Stimulated activated naive CD8-positive, alpha-beta T cell treated with anti-CD3 and anti-CD28 coated beads, Interleukin-15, Interleukin-2, amounts not matched to agents 100 ng/mL and 50 ng/mL, for 24 hours (primary cell): Measurements from ENCODE around the gene BCR.
A peak's percentile ranks its signal among the peaks of the same experiment; 100 is the strongest.
"Not testable (repeated sequence)": the region's sequence is repeated elsewhere in the genome, so short reads cannot be mapped to it uniquely, and the experiment has no call there.

Source experiments
- H3K27ac Mint-ChIP-seq: one replicate; pipeline ENCODE4 v1.8.0; 2021; ENCODE audit warnings: mild to moderate bottlenecking, mixed read lengths
- H3K27me3 Mint-ChIP-seq: one replicate; pipeline ENCODE4 v1.8.0; 2021; ENCODE audit warnings: mixed read lengths
- H3K36me3 Mint-ChIP-seq: one replicate; pipeline ENCODE4 v1.8.0; 2021; ENCODE audit warnings: low read depth, mixed read lengths
- H3K4me1 Mint-ChIP-seq: one replicate; pipeline ENCODE4 v1.8.0; 2021; ENCODE audit warnings: low read depth, mixed read lengths
- H3K4me3 Mint-ChIP-seq: one replicate; pipeline ENCODE4 v1.8.0; 2021; ENCODE audit warnings: mild to moderate bottlenecking, mixed read lengths
- H3K9me3 Mint-ChIP-seq: one replicate; pipeline ENCODE4 v1.8.0; 2021; ENCODE audit warnings: mixed read lengths

The BCR gene

GRCh38 chr22:23180301-23180892, at the start of gene BCR:
Gene BCR (plus strand): TSS chr22:23180509. CDS start chr22:23180961, 452 bp downstream.
- Mint-ChIP-seq H3K9me3 (no peaks in the 10 kb centered on the region), H3K4me1 (peaks cover 58% of the 10 kb centered on the region), H3K27me3 (no peaks in the 10 kb centered on the region), H3K36me3 (peaks cover 13% of the 10 kb centered on the region), H3K4me3 (peak within 1 kb of the TSS; percentile 91), H3K27ac (peak within 1 kb of the TSS; percentile 92)

- no peaks in the 10 kb centered on the region for H3K9me3 Mint-ChIP-seq
- no peaks in the 10 kb centered on the region for H3K4me1 Mint-ChIP-seq
- no peaks in the 10 kb centered on the region for H3K27me3 Mint-ChIP-seq
- H3K4me3 Mint-ChIP-seq: no peak overlapping the region
- no peak overlapping the region for H3K27ac Mint-ChIP-seq
- no peaks in the 10 kb centered on the region for H3K36me3 Mint-ChIP-seq
Observed at GRCh38 chr22:23130697-23131096, 49.6 kb upstream of the BCR start.

- H3K27ac Mint-ChIP-seq: no peak overlapping the region
- H3K4me1 Mint-ChIP-seq: peaks cover 10% of the 10 kb centered on the region
- no peaks in the 10 kb centered on the region for H3K27me3 Mint-ChIP-seq
- H3K4me3 Mint-ChIP-seq: no peak overlapping the region
- H3K9me3 Mint-ChIP-seq: no peaks in the 10 kb centered on the region
- H3K36me3 Mint-ChIP-seq: no peaks in the 10 kb centered on the region
Observed at GRCh38 chr22:23131931-23132330, 48.4 kb upstream of the BCR start.

- H3K36me3 Mint-ChIP-seq: no peaks in the 10 kb centered on the region
- no peak overlapping the region for H3K4me3 Mint-ChIP-seq
- no peaks in the 10 kb centered on the region for H3K9me3 Mint-ChIP-seq
- H3K27ac Mint-ChIP-seq: no peak overlapping the region
- no peaks in the 10 kb centered on the region for H3K27me3 Mint-ChIP-seq
- peaks cover 16% of the 10 kb centered on the region for H3K4me1 Mint-ChIP-seq
Observed at GRCh38 chr22:23132376-23133091, 47.8 kb upstream of the BCR start.

- Mint-ChIP-seq H3K4me3 (no peak overlapping the region), H3K36me3 (no peaks in the 10 kb centered on the region), H3K4me1 (peaks cover 30% of the 10 kb centered on the region), H3K9me3 (no peaks in the 10 kb centered on the region), H3K27ac (no peak overlapping the region), H3K27me3 (no peaks in the 10 kb centered on the region)
Observed at GRCh38 chr22:23133922-23134321, 46.4 kb upstream of the BCR start.

- Mint-ChIP-seq H3K4me3 (peak overlapping the region; percentile 19), H3K27ac (peak overlapping the region; percentile 86), H3K4me1 (peaks cover 52% of the 10 kb centered on the region)
- H3K27me3 Mint-ChIP-seq, H3K9me3 Mint-ChIP-seq, H3K36me3 Mint-ChIP-seq: not testable (repeated sequence)
Observed at GRCh38 chr22:23136991-23137390, 43.3 kb upstream of the BCR start.

GRCh38 chr22:23137468-23137867, 42.8 kb upstream of the BCR start:
- Mint-ChIP-seq H3K4me3 (peak overlapping the region; percentile 19), H3K4me1 (peaks cover 57% of the 10 kb centered on the region), H3K27me3 (no peaks in the 10 kb centered on the region), H3K9me3 (no peaks in the 10 kb centered on the region), H3K36me3 (no peaks in the 10 kb centered on the region), H3K27ac (peak overlapping the region; percentile 86)

GRCh38 chr22:23137905-23138561, 42.3 kb upstream of the BCR start:
- H3K9me3 Mint-ChIP-seq: no peaks in the 10 kb centered on the region
- H3K36me3 Mint-ChIP-seq: no peaks in the 10 kb centered on the region
- H3K4me1 Mint-ChIP-seq: peaks cover 62% of the 10 kb centered on the region
- peak overlapping the region; percentile 86 for H3K27ac Mint-ChIP-seq
- peak overlapping the region; percentile 21 for H3K4me3 Mint-ChIP-seq
- no peaks in the 10 kb centered on the region for H3K27me3 Mint-ChIP-seq

GRCh38 chr22:23138584-23139435, 41.5 kb upstream of the BCR start:
- Mint-ChIP-seq H3K27ac (peak overlapping the region; percentile 86), H3K36me3 (no peaks in the 10 kb centered on the region), H3K4me1 (peaks cover 66% of the 10 kb centered on the region), H3K9me3 (no peaks in the 10 kb centered on the region), H3K27me3 (no peaks in the 10 kb centered on the region), H3K4me3 (no peak overlapping the region)

- Mint-ChIP-seq H3K9me3 (no peaks in the 10 kb centered on the region), H3K4me1 (peaks cover 78% of the 10 kb centered on the region), H3K27me3 (no peaks in the 10 kb centered on the region), H3K36me3 (no peaks in the 10 kb centered on the region), H3K27ac (no peak overlapping the region), H3K4me3 (no peak overlapping the region)
Observed at GRCh38 chr22:23140385-23140784, 39.9 kb upstream of the BCR start.

GRCh38 chr22:23142546-23143105, 37.7 kb upstream of the BCR start:
- Mint-ChIP-seq H3K4me3 (peak overlapping the region; percentile 61), H3K27ac (peak overlapping the region; percentile 75), H3K27me3 (no peaks in the 10 kb centered on the region), H3K4me1 (peaks cover 72% of the 10 kb centered on the region), H3K9me3 (no peaks in the 10 kb centered on the region), H3K36me3 (no peaks in the 10 kb centered on the region)

GRCh38 chr22:23143119-23143518, 37.2 kb upstream of the BCR start:
- Mint-ChIP-seq H3K4me1 (peaks cover 67% of the 10 kb centered on the region), H3K4me3 (no peak overlapping the region), H3K36me3 (no peaks in the 10 kb centered on the region), H3K27me3 (no peaks in the 10 kb centered on the region), H3K9me3 (no peaks in the 10 kb centered on the region), H3K27ac (no peak overlapping the region)

- no peaks in the 10 kb centered on the region for H3K27me3 Mint-ChIP-seq
- peak overlapping the region; percentile 70 for H3K4me3 Mint-ChIP-seq
- H3K27ac Mint-ChIP-seq: no peak overlapping the region
- no peaks in the 10 kb centered on the region for H3K9me3 Mint-ChIP-seq
- H3K36me3 Mint-ChIP-seq: no peaks in the 10 kb centered on the region
- H3K4me1 Mint-ChIP-seq: peaks cover 56% of the 10 kb centered on the region
Observed at GRCh38 chr22:23144432-23144831, 35.9 kb upstream of the BCR start.

GRCh38 chr22:23144932-23145877, 35.1 kb upstream of the BCR start, which contains the start of gene RAB36:
Gene RAB36 (plus strand): TSS chr22:23145477. CDS start chr22:23146617, 1,140 bp downstream.
- Mint-ChIP-seq H3K27ac (peak within 1 kb of the TSS; percentile 49), H3K4me3 (peak within 1 kb of the TSS; percentile 70), H3K27me3 (no peaks in the 10 kb centered on the region), H3K4me1 (peaks cover 54% of the 10 kb centered on the region), H3K36me3 (no peaks in the 10 kb centered on the region), H3K9me3 (no peaks in the 10 kb centered on the region)
